Measurements from ENCODE around the gene DLG1. TPM values are rescaled to one million over a fixed set of nuclear protein-coding genes. Genes with fewer than 3 reads are reported as not detected.
A peak's percentile ranks its signal among the peaks of the same experiment; 100 is the strongest.

DLG1 gene
- total and polyA plus RNA-seq, 9 of the 15 experiments (the other 6 are each of a cell fraction or from before 2014, with no cell fraction given) = 9.4 to 63.5 (median 43.6) TPM

DNA sequence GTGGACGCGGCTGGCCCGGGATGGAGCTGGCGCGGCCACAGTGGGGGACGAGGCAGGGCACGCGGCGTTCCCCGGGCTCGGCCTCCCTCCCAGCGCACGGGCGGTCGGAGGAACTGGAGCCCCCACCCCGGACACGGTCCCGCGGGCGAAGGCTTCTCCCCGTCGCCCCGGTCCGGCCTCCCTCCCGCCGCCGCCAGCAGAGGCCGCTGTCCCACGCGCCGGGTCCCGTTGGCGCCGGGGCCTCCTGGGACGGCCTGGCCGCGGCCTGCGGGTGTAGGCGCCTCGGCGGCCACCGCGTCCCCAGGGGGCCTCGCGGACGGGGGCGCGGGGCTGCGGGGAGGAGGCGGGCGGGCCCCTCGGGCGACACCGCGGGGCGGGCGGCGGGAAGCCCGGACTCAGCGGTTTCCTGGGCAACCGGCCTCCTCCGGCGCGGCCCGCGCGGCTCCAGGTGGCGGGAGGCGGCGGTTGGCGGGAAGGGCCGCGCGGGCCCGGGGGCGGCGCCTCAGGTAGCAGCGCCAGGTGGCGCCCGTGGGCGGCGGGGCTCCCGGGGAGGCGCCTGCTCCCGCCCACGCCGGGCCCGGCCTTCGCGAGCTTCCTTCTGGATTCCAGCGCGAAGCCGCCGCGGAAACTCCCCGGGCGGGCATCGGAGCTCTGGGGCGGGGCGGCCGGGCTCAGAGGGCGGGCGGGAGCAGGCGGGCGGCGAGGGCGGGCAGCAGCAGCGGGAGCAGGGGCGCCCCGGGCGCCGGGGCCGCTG, 295.5 kb downstream of the DLG1 start (continued):
- TF ChIP-seq NONO (IDR thresholded peaks at IDR 0.05; ENCODE audit: low read depth in 2 of 2, low read length in 1 of 2) (no peak; a peak in 2 of 4 replicates), KDM2B (CRISPR knock-in tag; IDR thresholded peaks at IDR 0.05) (no peak), NR1H2 (CRISPR knock-in tag; IDR thresholded peaks at IDR 0.05) (no peak), ZFX (CRISPR knock-in tag; IDR thresholded peaks at IDR 0.05) (peak; percentile 84), SAFB (IDR thresholded peaks at IDR 0.05; ENCODE audit: borderline replicate concordance, low read depth, low read length) (peak; percentile 85), HMGN3 (IDR thresholded peaks at IDR 0.05; ENCODE audit: borderline replicate concordance, extremely low read depth, insufficient read length, low read depth, low read length) (peak; percentile 77), CREB1 (IDR thresholded peaks at IDR 0.05) (no peak), CREB1 (CRISPR knock-in tag; IDR thresholded peaks at IDR 0.05) (no peak), SOX6 (IDR thresholded peaks at IDR 0.05) (no peak), FOXP1 (CRISPR knock-in tag; IDR thresholded peaks at IDR 0.05) (peak; percentile 72; the same call in 1 of the 2 replicates), BCOR (IDR thresholded peaks at IDR 0.05) (no peak), ZNF316 (IDR thresholded peaks at IDR 0.05) (no peak), CEBPG (CRISPR knock-in tag; IDR thresholded peaks at IDR 0.05) (no peak), CEBPG (tag; conservative IDR thresholded peaks at IDR 0.05 in 1 of 2, IDR thresholded peaks at IDR 0.05 in 1 of 2) (no peak), RBM17 (IDR thresholded peaks at IDR 0.05; ENCODE audit: borderline replicate concordance, low read depth, low read length) (no peak), GTF2F1 (IDR thresholded peaks at IDR 0.05; ENCODE audit: low read depth, low read length) (no peak)
- TF ChIP-seq, protein P1, sequence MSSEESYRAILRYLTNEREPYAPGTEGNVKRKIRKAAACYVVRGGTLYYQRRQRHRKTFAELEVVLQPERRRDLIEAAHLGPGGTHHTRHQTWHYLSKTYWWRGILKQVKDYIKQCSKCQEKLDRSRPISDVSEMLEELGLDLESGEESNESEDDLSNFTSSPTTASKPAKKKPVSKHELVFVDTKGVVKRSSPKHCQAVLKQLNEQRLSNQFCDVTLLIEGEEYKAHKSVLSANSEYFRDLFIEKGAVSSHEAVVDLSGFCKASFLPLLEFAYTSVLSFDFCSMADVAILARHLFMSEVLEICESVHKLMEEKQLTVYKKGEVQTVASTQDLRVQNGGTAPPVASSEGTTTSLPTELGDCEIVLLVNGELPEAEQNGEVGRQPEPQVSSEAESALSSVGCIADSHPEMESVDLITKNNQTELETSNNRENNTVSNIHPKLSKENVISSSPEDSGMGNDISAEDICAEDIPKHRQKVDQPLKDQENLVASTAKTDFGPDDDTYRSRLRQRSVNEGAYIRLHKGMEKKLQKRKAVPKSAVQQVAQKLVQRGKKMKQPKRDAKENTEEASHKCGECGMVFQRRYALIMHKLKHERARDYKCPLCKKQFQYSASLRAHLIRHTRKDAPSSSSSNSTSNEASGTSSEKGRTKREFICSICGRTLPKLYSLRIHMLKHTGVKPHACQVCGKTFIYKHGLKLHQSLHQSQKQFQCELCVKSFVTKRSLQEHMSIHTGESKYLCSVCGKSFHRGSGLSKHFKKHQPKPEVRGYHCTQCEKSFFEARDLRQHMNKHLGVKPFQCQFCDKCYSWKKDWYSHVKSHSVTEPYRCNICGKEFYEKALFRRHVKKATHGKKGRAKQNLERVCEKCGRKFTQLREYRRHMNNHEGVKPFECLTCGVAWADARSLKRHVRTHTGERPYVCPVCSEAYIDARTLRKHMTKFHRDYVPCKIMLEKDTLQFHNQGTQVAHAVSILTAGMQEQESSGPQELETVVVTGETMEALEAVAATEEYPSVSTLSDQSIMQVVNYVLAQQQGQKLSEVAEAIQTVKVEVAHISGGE (CRISPR knock-in tag; IDR thresholded peaks at IDR 0.05) = peak in 1 of 3 experiments; percentile 61; a peak in 2 of 6 replicates
- TF ChIP-seq, protein P2, sequence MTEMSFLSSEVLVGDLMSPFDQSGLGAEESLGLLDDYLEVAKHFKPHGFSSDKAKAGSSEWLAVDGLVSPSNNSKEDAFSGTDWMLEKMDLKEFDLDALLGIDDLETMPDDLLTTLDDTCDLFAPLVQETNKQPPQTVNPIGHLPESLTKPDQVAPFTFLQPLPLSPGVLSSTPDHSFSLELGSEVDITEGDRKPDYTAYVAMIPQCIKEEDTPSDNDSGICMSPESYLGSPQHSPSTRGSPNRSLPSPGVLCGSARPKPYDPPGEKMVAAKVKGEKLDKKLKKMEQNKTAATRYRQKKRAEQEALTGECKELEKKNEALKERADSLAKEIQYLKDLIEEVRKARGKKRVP (CRISPR knock-in tag; IDR thresholded peaks at IDR 0.05) = no peak
- TF ChIP-seq, protein P3, sequence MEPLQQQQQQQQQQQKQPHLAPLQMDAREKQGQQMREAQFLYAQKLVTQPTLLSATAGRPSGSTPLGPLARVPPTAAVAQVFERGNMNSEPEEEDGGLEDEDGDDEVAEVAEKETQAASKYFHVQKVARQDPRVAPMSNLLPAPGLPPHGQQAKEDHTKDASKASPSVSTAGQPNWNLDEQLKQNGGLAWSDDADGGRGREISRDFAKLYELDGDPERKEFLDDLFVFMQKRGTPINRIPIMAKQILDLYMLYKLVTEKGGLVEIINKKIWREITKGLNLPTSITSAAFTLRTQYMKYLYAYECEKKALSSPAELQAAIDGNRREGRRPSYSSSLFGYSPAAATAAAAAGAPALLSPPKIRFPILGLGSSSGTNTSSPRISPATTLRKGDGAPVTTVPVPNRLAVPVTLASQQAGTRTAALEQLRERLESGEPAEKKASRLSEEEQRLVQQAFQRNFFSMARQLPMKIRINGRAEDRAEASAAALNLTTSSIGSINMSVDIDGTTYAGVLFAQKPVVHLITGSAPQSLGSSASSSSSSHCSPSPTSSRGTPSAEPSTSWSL (CRISPR knock-in tag; IDR thresholded peaks at IDR 0.05; ENCODE audit: borderline replicate concordance) = no peak
- TF ChIP-seq, protein P4, sequence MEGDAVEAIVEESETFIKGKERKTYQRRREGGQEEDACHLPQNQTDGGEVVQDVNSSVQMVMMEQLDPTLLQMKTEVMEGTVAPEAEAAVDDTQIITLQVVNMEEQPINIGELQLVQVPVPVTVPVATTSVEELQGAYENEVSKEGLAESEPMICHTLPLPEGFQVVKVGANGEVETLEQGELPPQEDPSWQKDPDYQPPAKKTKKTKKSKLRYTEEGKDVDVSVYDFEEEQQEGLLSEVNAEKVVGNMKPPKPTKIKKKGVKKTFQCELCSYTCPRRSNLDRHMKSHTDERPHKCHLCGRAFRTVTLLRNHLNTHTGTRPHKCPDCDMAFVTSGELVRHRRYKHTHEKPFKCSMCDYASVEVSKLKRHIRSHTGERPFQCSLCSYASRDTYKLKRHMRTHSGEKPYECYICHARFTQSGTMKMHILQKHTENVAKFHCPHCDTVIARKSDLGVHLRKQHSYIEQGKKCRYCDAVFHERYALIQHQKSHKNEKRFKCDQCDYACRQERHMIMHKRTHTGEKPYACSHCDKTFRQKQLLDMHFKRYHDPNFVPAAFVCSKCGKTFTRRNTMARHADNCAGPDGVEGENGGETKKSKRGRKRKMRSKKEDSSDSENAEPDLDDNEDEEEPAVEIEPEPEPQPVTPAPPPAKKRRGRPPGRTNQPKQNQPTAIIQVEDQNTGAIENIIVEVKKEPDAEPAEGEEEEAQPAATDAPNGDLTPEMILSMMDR (IDR thresholded peaks at IDR 0.05 in 2 of 3, conservative IDR thresholded peaks at IDR 0.05 in 1 of 3; ENCODE audit: insufficient read depth in 2 of 3, low read depth in 1 of 3, low read length in 3 of 3) = peak; percentile 48 to 83 (median 72)
